ENCODE results near the gene GATA5.

GATA5 gene

DNA sequence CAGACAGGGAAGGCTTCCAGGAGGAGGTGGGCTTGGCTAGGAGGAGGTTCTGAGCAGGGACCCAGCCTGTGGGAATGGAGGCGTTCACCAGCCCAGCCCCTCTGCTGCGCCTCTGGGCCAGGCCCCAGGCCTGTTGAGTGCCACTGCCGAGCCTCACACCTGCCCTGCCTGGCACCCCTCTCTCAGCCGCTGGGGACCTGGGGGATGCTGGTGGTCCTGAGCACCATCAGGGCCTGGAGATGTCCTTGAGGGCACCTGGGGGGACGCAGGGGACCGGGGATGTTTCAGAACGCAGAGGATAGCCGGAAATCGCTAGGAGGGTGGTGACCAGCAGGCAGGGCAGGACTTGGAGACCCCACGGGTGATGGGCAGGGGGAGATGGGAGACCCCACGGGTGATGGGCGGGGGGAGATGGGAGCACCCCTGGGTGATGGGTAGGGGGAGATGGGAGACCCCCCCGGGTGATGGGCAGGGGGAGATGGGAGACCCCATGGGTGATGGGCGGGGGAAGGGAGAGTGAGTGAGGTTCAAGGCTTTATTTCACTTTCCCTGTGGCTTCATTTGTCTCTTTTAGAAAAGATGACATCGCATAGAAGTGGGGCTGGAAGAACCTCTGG, 12.7 kb downstream of the GATA5 start:
- no peak for DNase-seq (ENCODE audit: low read depth, low spot score)
- in situ Hi-C loops (cut with HindIII; ENCODE audit: low sequenced_read_pairs): no loop called here
- H3K4me3 ChIP-seq (ENCODE audit: low read depth, low read length): no peak overlapping the region
- TF ChIP-seq, protein P1, sequence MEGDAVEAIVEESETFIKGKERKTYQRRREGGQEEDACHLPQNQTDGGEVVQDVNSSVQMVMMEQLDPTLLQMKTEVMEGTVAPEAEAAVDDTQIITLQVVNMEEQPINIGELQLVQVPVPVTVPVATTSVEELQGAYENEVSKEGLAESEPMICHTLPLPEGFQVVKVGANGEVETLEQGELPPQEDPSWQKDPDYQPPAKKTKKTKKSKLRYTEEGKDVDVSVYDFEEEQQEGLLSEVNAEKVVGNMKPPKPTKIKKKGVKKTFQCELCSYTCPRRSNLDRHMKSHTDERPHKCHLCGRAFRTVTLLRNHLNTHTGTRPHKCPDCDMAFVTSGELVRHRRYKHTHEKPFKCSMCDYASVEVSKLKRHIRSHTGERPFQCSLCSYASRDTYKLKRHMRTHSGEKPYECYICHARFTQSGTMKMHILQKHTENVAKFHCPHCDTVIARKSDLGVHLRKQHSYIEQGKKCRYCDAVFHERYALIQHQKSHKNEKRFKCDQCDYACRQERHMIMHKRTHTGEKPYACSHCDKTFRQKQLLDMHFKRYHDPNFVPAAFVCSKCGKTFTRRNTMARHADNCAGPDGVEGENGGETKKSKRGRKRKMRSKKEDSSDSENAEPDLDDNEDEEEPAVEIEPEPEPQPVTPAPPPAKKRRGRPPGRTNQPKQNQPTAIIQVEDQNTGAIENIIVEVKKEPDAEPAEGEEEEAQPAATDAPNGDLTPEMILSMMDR (IDR thresholded peaks at IDR 0.05; ENCODE audit: low read depth, low read length): no peak

DNA sequence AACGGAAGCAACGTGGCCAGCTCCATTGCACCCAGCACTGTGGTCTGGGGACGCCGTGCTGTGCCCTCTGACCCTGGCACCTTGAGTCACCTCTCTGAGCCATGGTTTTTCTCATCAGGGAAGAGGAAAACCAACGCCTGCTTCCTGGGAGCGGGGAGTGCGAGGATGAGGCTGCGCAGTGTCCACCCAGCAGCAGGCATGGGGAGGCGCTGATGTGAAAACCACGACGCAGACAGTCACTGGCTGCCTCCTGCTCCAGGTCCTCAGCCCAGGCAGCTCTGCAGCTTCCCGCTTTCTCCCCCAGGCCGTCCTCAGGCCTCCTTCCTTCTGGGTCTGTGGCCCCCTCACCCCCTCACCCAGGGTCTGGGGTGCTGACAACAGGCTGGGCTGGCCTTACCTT, 14.0 kb downstream of the GATA5 start:
- TF ChIP-seq, protein P1 (IDR thresholded peaks at IDR 0.05; ENCODE audit: low read depth, low read length): no peak
- no peak overlapping the region for H3K4me3 ChIP-seq (ENCODE audit: low read depth, low read length)
- in situ Hi-C loops (cut with HindIII; ENCODE audit: low sequenced_read_pairs): no loop called here
- no peak for DNase-seq (ENCODE audit: low read depth, low spot score)

DNA sequence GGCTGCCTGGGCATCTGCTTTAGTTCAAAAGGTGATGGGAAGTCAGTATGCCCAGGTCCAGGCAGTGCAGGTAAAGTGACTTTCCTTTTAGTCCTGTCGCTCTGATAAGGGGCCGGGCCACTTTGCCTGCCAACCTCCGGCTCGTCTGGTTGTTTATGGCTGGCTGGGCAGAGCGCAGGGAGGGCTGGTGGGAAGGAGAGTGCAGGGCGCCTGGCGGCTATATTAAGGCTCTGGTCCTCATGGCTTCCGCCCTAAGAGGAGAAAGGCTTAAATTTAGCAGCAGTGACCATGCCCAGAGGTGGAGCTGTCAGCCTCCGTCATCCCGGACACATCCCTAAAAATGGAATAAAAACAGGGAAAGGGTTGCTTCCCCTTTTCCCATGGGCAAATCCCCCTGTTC, 14.6 kb downstream of the GATA5 start:
- H3K4me3 ChIP-seq (ENCODE audit: low read depth, low read length): no peak overlapping the region
- TF ChIP-seq, protein P1 (IDR thresholded peaks at IDR 0.05; ENCODE audit: low read depth, low read length): no peak
- in situ Hi-C loops (cut with HindIII; ENCODE audit: low sequenced_read_pairs): no loop called here
- no peak for DNase-seq (ENCODE audit: low read depth, low spot score)

DNA sequence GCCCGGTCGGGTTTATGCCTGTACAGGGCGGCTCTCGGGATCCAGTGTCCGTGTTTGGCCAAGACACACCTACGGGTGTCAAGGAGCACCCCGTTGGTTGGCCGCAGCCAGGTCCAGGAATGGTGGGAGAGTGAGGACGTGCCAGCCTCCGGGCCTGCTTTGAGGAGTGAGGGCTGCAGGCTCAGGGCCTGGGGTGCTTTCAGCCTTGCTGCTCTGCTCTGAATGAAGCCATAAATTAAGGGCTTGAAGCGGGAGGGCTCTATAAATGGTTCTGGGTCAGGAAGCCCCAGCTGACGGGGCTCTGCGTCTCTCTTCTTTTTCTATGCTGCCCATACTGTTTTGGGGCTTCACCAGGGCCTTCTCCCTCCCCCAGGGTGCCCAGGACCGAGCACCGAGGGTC, 15.1 kb downstream of the GATA5 start:
- TF ChIP-seq, protein P1 (IDR thresholded peaks at IDR 0.05; ENCODE audit: low read depth, low read length): no peak
- no peak overlapping the region for H3K4me3 ChIP-seq (ENCODE audit: low read depth, low read length)
- DNase-seq (ENCODE audit: low read depth, low spot score): no peak
- in situ Hi-C loops (cut with HindIII; ENCODE audit: low sequenced_read_pairs): no loop called here

DNA sequence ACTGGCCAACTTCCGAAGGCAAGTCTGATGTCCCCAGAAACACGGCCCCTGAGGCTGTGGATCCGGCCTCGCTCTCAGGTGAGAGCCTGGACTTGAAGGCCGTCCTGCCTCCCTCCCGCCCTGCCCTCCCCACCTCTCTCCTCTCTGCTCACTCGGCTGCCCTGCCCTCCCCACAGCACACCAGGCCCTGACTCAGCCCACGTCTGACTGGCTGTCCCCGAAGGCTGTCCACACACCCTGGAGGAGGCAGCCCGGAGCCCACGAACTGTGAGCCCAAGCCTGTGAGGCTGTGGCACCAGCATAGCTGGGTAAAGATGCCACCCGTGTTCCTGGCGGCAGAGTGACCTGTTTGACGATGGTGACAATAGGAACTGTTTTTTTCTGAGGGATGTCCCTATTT, 16.3 kb downstream of the GATA5 start:
- TF ChIP-seq, protein P1 (IDR thresholded peaks at IDR 0.05; ENCODE audit: low read depth, low read length): no peak
- in situ Hi-C loops (cut with HindIII; ENCODE audit: low sequenced_read_pairs): no loop called here
- no peak overlapping the region for H3K4me3 ChIP-seq (ENCODE audit: low read depth, low read length)
- DNase-seq (ENCODE audit: low read depth, low spot score): no peak

DNA sequence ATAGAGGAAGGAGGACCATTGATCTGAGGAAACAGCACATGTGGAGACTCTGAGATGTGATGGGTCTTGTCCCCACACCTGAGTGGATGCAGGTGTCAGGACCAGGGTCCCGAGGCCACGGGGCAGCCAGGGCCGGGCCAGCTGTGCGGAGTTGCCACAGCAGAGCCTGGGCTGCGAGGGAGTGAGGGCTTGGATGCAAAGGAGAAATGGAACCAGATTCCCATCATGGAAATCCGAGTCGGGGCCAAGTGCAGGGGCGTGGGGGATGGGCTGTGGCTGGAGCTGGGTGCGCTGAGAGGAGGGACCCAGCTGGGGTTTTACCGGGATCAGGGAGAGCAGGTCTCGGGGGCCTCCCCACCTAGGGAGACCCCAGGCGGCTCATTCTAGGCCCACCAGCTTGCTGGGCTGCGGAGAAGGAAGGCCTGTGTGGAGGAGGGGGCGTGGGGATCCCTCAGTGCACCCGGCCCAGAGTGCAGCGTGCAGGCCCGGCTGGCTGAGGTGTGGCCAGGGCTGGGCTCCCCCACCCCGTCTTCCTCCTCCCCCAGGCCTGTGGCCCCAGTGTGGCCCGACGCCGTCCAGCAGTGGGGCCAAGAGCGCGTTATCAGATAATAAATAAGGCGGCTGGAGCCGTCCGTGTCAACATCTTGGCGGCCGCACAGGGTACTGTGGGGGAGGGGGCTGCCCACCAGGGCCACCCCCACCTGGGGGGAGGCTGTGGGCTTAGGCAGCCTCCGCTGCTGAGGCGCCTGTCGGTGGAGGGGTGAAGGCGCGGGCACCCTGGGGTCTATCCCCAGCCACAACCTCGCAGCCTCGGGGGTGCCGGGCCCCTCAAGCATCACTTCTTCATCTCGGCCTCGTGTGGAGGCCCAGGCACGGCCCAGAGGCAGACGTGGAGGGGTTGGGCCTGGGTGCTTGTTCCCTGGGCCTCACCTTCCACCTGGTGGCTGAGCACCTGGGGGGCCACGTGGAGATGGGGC, 17.2 kb downstream of the GATA5 start:
- no peak for DNase-seq (ENCODE audit: low read depth, low spot score)
- in situ Hi-C loops (cut with HindIII; ENCODE audit: low sequenced_read_pairs): no loop called here
- no peak overlapping the region for H3K4me3 ChIP-seq (ENCODE audit: low read depth, low read length)
- TF ChIP-seq, protein P1 (IDR thresholded peaks at IDR 0.05; ENCODE audit: low read depth, low read length): no peak
